Natural killer cell (primary cell): ENCODE results near the gene USP48. TPM values are rescaled to one million over a fixed set of nuclear protein-coding genes. Genes with fewer than 3 reads are reported as not detected.

Source experiments
- ATAC-seq, 3 donors: fragments of 150-1000 bp in 2 of 3; fragments of 200-7000 bp in 1 of 3; cut with Tn5 transposase; 1 replicate in 1 of 3; 2 replicates in 2 of 3; pipeline ENCODE4 v1.10.0; 2021; ENCODE audit warnings: mild to moderate bottlenecking in 2 of 3, moderate library complexity in 2 of 3
- DNase-seq, 2 donors: peaks; one replicate each; pipeline versions ENCODE4 v3.0.0 to v3.0.0-alpha.2; 2013 to 2021; ENCODE audit warnings: mixed read lengths in 1 of 2
- H3K27ac ChIP-seq: one replicate; pipeline ENCODE4 v1.5.1; 2013; ENCODE audit warnings: mild to moderate bottlenecking, low read length
- H3K27me3 ChIP-seq: one replicate; pipeline ENCODE4 v1.6.1; 2013; ENCODE audit warnings: low read length; ENCODE audit not compliant: control insufficient read depth, insufficient read depth
- H3K36me3 ChIP-seq: one replicate; pipeline ENCODE4 v1.6.1; 2013; ENCODE audit warnings: low read length; ENCODE audit not compliant: control insufficient read depth, insufficient read depth
- H3K4me1 ChIP-seq: one replicate; pipeline ENCODE4 v1.6.1; 2013; ENCODE audit warnings: low read length; ENCODE audit not compliant: control insufficient read depth, insufficient read depth
- H3K4me3 ChIP-seq: one replicate; pipeline ENCODE4 v1.5.1; 2013; ENCODE audit warnings: low read length
- H3K9me3 ChIP-seq: one replicate; pipeline ENCODE4 v1.6.1; 2013; ENCODE audit warnings: low read length; ENCODE audit not compliant: control insufficient read depth, insufficient read depth
- H3K27ac Mint-ChIP-seq, 2 donors: one replicate each; pipeline ENCODE4 v1.8.0; 2022; ENCODE audit warnings: mild to moderate bottlenecking in 2 of 2, mixed read lengths in 2 of 2, moderate library complexity in 1 of 2
- H3K27me3 Mint-ChIP-seq, 2 donors: one replicate each; pipeline ENCODE4 v1.8.0; 2022; ENCODE audit warnings: low read depth in 2 of 2, mixed read lengths in 2 of 2
- H3K36me3 Mint-ChIP-seq: one replicate; pipeline ENCODE4 v1.8.0; 2022; ENCODE audit warnings: mixed read lengths
- H3K4me1 Mint-ChIP-seq, 2 donors: one replicate each; pipeline ENCODE4 v1.8.0; 2022; ENCODE audit warnings: mixed read lengths in 2 of 2
- H3K4me3 Mint-ChIP-seq: one replicate; pipeline ENCODE4 v1.8.0; 2022; ENCODE audit warnings: mild to moderate bottlenecking, moderate library complexity, mixed read lengths
- H3K9me3 Mint-ChIP-seq, 2 donors: one replicate each; pipeline ENCODE4 v1.8.0; 2022; ENCODE audit warnings: mixed read lengths in 2 of 2
- WGBS: methylation state at CpG from one replicate; pipeline ENCODE4 v1.1.7; 2013; ENCODE audit warnings: missing lambda C conversion rate; ENCODE audit not compliant: insufficient coverage; 5-methylcytosine and 5-hydroxymethylcytosine counted together
- intact Hi-C: fragments of 100-400 bp; cut with micrococcal nuclease; formaldehyde crosslinking; loops from one replicate; pipeline ENCODE4 v1.14.2; 2022
- total RNA-seq, 4 donors: library from RNA; stranded (reverse); fragments of 120-200 nt in 1 of 4; gene quantifications; one replicate each; pipeline versions ENCODE4 v1.2.3 to v1.2.4, GENCODE V29; 2013 to 2022
- TF ChIP-seq, protein P1 (sequence below): fragments of 200-600 bp; IDR thresholded peaks from one replicate; pipeline ENCODE4 v1.8.0; 2022; ENCODE audit warnings: antibody characterized with exemption

The USP48 gene, protein sequence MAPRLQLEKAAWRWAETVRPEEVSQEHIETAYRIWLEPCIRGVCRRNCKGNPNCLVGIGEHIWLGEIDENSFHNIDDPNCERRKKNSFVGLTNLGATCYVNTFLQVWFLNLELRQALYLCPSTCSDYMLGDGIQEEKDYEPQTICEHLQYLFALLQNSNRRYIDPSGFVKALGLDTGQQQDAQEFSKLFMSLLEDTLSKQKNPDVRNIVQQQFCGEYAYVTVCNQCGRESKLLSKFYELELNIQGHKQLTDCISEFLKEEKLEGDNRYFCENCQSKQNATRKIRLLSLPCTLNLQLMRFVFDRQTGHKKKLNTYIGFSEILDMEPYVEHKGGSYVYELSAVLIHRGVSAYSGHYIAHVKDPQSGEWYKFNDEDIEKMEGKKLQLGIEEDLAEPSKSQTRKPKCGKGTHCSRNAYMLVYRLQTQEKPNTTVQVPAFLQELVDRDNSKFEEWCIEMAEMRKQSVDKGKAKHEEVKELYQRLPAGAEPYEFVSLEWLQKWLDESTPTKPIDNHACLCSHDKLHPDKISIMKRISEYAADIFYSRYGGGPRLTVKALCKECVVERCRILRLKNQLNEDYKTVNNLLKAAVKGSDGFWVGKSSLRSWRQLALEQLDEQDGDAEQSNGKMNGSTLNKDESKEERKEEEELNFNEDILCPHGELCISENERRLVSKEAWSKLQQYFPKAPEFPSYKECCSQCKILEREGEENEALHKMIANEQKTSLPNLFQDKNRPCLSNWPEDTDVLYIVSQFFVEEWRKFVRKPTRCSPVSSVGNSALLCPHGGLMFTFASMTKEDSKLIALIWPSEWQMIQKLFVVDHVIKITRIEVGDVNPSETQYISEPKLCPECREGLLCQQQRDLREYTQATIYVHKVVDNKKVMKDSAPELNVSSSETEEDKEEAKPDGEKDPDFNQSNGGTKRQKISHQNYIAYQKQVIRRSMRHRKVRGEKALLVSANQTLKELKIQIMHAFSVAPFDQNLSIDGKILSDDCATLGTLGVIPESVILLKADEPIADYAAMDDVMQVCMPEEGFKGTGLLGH
- total RNA-seq, result 100 to 1,000 TPM in 1 of 3 donors, 10 to 100 TPM in 2; 71.4 to 127 (median 90.5) TPM
- total RNA-seq (2013), result 91.1 TPM

DNA sequence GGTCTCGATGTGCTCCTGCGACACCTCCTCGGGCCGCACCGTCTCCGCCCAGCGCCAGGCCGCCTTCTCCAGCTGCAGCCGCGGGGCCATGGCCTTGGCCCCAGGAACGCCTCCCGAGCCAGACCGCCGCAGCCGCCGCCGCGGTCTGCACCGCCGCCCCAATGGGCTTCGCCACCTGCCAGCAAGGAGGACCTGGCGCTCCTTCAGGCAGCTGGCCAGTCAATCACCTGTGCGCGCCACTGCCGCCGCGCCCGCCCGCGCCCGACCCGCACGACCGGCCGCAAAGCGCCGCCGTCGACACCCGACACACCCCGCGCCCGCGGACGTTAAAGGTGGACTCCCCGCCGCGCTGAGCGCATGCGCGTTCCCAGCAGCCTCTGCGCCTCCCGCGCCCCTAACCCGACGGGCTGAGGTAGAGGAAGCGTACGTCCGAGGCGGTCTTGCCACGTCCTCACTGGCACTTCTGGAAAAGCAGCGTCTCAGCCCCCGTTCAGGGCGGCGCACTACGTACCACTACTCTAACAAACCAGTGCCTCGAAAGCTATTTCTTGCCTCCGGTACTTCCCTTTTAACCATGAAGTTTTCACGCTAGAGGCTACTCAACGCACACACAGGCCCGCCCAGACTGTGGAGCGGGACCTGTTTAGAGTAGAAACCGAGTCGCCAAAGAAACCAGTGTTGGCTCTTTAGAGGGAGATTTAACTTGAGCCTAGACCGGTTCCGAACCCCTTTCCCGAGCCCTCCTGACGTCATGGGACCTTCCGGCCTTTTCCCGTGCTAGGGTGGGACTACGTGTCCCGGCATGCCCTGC lies at the start of gene USP48:
USP48 (minus strand) TSS at position 282 of the 811 bp plus-strand sequence; CDS start at position 90, 192 bp downstream.
- DNase-seq (peak; percentile 97 to 99), ATAC-seq (peak; percentile 84 to 95 (median 88))
- WGBS, result under 1% methylated on average over 82 of the region's 82 CpGs
- peak within 1 kb of the TSS; percentile 100 for H3K27ac Mint-ChIP-seq
- H3K4me3 ChIP-seq, result peak within 1 kb of the TSS; percentile 78
- no peaks in the 10 kb centered on the region for H3K9me3 ChIP-seq
- intact Hi-C loops, result loop anchor here (1.0 to 5.0 kb wide), 2 partner anchors 242 to 669 kb away; partner anchors contain the start of gene ZBTB40
- no peaks in the 10 kb centered on the region for H3K36me3 ChIP-seq
- TF ChIP-seq, protein P1, sequence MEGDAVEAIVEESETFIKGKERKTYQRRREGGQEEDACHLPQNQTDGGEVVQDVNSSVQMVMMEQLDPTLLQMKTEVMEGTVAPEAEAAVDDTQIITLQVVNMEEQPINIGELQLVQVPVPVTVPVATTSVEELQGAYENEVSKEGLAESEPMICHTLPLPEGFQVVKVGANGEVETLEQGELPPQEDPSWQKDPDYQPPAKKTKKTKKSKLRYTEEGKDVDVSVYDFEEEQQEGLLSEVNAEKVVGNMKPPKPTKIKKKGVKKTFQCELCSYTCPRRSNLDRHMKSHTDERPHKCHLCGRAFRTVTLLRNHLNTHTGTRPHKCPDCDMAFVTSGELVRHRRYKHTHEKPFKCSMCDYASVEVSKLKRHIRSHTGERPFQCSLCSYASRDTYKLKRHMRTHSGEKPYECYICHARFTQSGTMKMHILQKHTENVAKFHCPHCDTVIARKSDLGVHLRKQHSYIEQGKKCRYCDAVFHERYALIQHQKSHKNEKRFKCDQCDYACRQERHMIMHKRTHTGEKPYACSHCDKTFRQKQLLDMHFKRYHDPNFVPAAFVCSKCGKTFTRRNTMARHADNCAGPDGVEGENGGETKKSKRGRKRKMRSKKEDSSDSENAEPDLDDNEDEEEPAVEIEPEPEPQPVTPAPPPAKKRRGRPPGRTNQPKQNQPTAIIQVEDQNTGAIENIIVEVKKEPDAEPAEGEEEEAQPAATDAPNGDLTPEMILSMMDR, result no peak
- peak within 1 kb of the TSS; percentile 97 for H3K27ac ChIP-seq
- H3K4me1 Mint-ChIP-seq, result peaks cover 30 to 34% of the 10 kb centered on the region in 2 donors
- H3K27me3 Mint-ChIP-seq, result peaks cover 0 to 4% of the 10 kb centered on the region in 2 donors
- no peaks in the 10 kb centered on the region for H3K36me3 Mint-ChIP-seq
- H3K4me1 ChIP-seq, result peaks cover 20% of the 10 kb centered on the region
- H3K9me3 Mint-ChIP-seq, result no peaks in the 10 kb centered on the region
- peak within 1 kb of the TSS; percentile 98 for H3K4me3 Mint-ChIP-seq
- no peaks in the 10 kb centered on the region for H3K27me3 ChIP-seq

DNA sequence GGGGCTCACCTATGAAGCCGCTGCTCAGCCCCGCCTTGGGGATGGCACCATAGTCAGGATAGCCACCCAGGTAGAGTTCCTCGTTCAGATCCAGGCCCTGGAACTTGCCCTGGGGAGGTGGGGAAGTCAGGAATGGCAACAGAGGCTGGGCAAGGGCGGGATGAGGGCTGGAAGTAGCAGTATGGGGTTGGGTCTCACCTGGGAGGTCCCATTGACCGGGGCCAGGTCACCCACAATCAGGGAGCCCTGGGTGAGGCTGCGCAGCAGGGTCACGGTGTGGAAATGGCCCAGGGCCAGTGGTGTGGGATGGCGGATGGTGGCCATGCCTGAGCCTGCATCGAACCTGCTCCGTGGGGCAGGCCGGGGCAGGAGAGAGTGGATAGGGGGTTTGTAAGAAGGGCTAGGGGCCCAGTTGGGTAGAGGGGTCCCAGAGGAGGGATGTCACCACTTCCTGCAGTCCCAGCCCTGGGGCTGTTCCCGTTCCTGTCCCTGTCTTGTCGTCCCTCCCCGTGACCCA lies 48.6 kb upstream of the USP48 start:
- Mint-ChIP-seq H3K4me3 (no peak overlapping the region), H3K4me1 (no peaks in the 10 kb centered on the region)
- no peak for ATAC-seq

More for the DNA sequence above, 48.6 kb upstream of the USP48 start:
- peaks cover 0 to 3% of the 10 kb centered on the region in 2 donors for H3K9me3 Mint-ChIP-seq
- Histone ChIP-seq H3K4me3 (no peak overlapping the region), H3K4me1 (no peaks in the 10 kb centered on the region), H3K27ac (no peak overlapping the region), H3K27me3 (no peaks in the 10 kb centered on the region), H3K36me3 (no peaks in the 10 kb centered on the region), H3K9me3 (peaks cover 7% of the 10 kb centered on the region)
- no peak overlapping the region for H3K27ac Mint-ChIP-seq
- TF ChIP-seq, protein P1, result no peak
- no peaks in the 10 kb centered on the region for H3K36me3 Mint-ChIP-seq
- H3K27me3 Mint-ChIP-seq, result no peaks in the 10 kb centered on the region
- no peak for DNase-seq
- intact Hi-C loops, result no loop called here
- WGBS, result 93% methylated on average over 14 of the region's 14 CpGs
